MM.1S (cell line): ENCODE results near the gene ARID3B.

Experiments used
- CTCF ChIP-seq: fragments of 300-600 bp; sonication (generic); IDR thresholded peaks from 2 replicates; pipeline ENCODE4 v1.5.1; 2016; ENCODE audit warnings: antibody characterized with exemption, low read length, mixed read lengths
- EZH2 ChIP-seq: fragments of 300-600 bp; sonication (generic); optimal IDR thresholded peaks from 2 replicates; pipeline ENCODE3; 2017; ENCODE audit warnings: low read depth, mild to moderate bottlenecking, antibody characterized with exemption, low read length, mixed read lengths
- EZH2phosphoT487 ChIP-seq: fragments of 300-600 bp; sonication (generic); IDR thresholded peaks from 2 replicates; pipeline ENCODE4 v1.6.1; 2018; ENCODE audit warnings: antibody characterized with exemption, low read length

GRCh38 chr15:74592222-74592621 lies 51.2 kb downstream of the ARID3B start:
- TF ChIP-seq EZH2 (no peak), CTCF (no peak), EZH2phosphoT487 (no peak)
